Embryonic facial prominence (tissue), 1 donor: ENCODE results near the gene DLEC1.
"Not testable (repeated sequence)": the region's sequence is repeated elsewhere in the genome, so short reads cannot be mapped to it uniquely, and the experiment has no call there.

Experiments
- DNase-seq: peaks from one replicate; pipeline ENCODE4 v3.0.0-alpha.2; 2016; ENCODE audit errors: extremely low spot score

Gene DLEC1

GRCh38 chr3:38152609-38153008 lies 113.6 kb downstream of the DLEC1 start:
- DNase-seq: no peak

DNA sequence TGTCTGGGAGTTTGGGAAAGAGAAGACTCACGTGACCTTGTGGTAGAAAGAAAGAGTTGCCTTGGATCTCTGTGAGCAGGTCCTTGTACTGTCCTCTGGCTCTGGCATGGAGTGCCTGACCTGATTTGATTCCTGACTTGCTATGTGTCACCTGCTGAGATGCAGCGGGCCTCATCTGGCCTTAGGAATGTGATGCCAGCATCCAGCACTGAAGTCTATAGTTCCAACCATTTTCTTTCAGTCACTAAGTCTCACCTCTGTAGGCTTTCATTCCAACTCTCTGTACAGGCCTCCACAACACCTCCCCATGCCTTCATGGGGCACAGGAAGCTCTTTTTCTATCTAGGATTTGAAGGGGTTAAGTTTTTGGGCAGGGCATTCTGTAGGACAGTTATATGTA lies 114.2 kb downstream of the DLEC1 start:
- DNase-seq: no peak

DNA sequence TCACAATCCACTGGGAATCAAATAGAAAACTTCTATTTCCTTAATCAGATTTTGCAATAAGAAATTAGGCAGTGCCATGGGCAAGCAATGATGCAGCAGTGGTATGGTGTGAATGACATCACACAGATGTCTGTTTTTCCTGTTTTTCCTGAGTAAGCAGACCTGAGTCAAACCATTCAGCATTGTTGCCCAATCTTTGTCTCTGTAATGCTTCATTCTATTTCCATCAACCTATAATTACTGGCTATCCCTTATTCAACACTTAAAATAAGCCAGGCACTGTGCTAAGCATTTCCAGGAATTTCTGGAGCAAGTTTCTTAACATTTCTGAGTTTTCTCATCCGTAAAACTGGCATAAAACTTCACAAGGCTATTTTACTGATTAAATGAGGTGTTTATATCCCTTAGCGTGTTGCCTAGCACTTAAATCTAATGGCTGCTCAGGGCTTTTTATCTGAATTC lies 115.1 kb downstream of the DLEC1 start:
- no peak for DNase-seq

GRCh38 chr3:38154625-38155255 lies 115.7 kb downstream of the DLEC1 start:
- no peak for DNase-seq

DNA sequence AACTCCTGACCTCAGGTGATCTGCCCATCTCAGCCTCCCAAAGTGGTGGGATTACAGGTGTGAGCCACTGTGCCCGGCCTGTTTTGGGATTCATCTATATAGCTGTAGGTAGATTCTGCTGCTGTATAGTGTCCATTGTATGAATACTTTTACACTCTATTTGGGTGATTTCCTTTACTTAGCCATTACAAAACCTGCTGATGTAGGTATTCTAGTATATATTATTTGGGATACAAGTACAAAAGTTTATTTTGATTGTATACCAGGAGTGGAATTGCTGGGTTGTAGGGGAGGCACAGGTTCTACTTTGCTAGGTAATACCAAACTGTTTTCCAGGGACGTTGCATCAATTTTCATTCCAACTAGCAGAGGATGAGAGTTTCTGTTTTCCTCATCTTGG lies 116.8 kb downstream of the DLEC1 start:
- no peak for DNase-seq

- DNase-seq: no peak
Observed at GRCh38 chr3:38157117-38157516, 118.1 kb downstream of the DLEC1 start.

- DNase-seq: no peak
Observed at GRCh38 chr3:38157595-38157994, 118.6 kb downstream of the DLEC1 start.

DNA sequence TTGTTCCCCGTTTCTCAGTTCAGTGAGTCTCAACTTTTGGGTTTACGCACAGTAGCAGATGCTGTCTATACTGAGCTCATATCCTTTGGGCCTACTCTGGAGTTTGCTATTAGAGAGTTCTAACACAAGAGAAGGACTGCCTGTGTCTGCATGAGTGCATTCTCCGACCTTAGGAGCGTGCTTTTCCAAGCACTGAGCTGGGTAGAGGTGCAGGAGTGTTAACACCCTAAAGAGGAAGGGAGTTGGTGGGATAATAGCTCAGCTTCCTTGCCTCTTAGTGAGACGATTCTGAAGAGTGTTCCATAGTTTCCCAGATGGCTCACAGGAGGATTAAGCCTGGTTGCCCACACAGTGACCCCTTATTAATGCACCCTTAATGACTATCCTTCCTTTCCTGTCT lies 119.5 kb downstream of the DLEC1 start:
- DNase-seq: no peak

DNA sequence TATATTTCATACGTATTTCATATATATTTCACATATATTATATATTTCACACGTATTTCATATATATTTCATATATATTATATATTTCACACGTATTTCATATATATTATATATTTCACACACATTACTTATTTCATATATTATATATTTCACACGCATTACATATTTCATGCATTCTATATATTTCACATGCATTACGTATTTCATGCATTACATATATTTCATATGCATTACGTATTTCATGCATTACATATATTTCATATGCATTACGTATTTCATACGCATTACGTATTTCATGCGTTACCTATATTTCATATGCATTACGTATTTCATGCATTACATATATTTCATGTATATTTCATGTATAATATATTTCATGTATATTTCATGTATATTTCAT lies 121.7 kb downstream of the DLEC1 start:
- not testable (repeated sequence) for DNase-seq

- DNase-seq: no peak
Observed at GRCh38 chr3:38163117-38163840, 124.3 kb downstream of the DLEC1 start.

DNA sequence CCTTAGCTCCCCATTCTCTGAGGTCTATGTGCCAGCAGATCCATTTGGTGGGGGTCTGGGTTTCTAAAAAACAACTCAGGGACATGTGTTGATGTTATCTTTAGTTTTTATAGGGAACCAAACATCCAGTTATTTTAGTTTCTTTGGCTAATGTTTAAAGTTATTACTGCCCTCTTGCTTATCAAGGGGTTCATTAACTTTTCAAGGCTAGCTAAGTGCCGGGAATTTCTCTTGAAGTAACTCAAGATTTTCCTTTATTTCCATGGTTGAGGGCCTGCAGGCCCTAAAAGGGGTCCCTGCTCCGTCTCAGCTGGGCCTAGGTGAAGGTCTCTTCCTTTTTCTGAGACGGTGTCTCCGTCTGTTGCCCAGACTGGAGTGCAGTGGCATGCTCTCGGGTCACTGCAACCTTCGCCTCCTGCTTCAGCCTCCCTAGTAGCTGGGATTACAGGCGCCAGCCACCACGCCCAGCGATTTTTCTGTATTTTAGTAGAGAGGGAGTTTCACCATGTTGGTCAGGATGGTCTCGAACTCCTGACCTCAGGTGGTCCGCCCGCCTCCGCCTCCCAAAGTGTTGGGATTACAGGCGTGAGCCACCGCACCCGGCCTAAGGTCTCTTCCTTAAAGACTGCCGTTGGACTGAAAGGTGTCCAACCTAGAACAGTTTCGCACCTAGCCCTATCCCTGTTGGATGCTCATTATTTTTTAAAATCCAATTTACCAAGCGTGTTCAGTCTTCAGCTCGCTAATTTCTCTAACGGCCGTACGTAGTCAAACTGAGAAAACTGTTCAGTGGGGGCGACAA lies 125.0 kb downstream of the DLEC1 start:
- DNase-seq: no peak

DNA sequence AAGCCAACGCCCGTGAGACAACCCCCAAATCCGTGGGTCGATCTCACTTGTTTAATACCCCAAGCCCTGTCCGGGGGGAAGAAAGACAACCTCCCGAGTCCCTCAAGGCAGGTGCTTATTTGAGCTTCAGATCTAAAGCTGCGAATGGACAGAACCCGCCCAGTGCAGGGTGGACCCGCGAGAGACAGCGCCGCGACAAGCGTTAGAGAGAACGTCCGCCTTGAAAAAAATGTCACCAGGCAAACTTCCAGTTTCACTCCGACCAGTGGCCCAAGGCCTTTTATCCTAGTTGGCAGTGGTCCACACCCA lies 125.6 kb downstream of the DLEC1 start:
- DNase-seq: no peak

DNA sequence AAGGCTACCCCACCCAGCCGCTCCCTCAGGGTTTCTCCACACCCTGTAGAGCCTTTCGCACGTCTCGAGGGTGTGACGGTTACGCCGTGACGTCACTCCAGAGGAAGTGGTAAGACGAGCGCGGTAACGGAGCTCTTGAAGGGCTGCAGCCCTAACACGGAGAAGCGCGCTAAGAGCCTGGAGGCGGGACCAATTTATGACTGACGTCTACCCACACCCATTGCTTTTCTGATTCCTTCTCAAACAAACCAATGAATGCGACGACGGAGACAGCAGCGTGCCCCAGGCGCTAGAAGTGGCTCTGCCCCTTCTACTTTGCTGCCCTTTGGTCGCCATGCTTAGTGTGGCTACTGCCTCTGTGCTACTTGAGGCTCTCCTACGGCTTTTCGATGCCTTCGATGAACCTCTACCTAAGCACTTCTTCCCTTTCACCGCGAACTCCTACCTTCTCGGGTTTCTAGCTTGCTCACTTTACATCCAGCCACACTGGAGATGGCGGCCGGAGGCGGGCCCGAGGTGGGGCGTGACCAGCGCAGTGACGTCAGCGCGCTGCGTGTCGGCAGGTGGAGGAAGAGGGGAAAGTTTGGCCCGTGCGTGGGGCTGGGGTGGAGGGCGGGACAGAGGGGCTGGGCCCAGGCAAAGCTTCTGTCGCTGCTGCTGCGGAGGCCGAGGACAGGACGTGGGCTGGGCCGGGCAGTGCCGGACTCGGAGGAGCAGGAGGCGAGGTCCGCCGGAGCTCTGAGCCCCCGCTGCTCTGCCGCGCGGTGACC lies 126.1 kb downstream of the DLEC1 start, which contains the start of gene OXSR1:
Gene OXSR1 (plus strand): TSS at position 586 of the 770 bp plus-strand sequence. CDS start 340 bp downstream, outside the sequence.
- peak; percentile 99 for DNase-seq

GRCh38 chr3:38165722-38166387 lies 126.8 kb downstream of the DLEC1 start:
- peak; percentile 37 for DNase-seq

- no peak for DNase-seq
Observed at GRCh38 chr3:38167591-38167990, 128.6 kb downstream of the DLEC1 start.

DNA sequence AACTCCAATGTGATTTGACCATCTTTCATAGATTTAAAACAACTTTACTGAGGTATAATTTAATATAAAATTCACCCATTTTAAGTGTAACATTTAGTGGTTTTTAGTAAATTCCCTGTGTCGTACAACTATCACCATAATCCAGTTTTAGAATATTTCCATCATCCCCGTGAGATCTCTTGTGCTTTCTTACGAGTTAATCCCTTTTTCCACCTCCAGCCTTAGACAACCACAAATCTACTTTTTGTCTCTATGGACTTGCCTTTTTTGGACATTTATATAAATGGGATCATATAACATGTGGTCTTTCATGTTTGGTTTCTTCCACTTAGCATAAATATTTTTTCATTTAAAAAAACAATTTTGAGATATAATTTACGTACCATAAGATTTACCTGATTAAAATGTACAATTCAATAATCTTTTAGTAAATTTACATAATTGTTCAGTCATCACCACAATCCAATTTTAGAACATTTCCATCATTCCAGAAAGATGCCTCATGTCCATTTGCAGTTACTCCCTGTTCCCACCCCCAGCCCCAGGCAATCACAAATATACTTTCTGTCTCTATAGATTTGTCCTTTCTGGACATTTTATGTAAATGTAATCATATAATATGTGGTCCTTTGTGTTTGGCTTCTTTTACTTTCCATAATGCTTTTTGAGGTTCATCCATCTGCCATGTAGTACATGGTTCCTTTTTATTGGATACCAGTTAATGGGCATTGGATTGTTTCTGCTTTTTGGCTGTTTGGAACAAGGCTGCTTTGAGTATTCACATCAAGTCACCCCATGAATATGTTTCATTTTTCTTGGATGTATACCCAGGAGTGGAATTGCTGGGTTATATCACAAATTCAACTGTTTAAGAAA lies 129.4 kb downstream of the DLEC1 start:
- DNase-seq: no peak

GRCh38 chr3:38169027-38169317 lies 130.0 kb downstream of the DLEC1 start:
- no peak for DNase-seq

DNA sequence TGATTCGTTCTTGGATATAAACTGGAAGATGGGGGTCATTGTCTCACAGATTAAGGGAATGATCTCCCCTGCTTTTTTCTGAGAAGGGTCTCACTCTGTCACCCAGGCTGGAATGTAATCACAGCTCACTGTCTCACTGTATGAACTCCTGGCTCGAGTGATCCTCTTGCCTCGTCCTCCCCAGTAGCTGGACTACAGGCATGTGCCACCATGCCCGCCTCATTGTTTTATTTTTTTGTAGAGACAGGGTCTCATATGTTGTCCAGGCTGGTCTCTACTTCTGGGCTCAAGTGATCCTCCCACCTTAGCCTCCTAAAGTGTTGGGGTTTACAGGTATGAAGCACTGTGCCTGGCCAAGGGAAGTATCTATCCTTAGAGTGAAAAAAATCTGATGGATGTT lies 131.7 kb downstream of the DLEC1 start:
- DNase-seq: no peak

GRCh38 chr3:38171622-38172021 lies 132.6 kb downstream of the DLEC1 start:
- DNase-seq: no peak
